ENCODE results near the gene ONECUT1. TPM values are rescaled to one million over a fixed set of nuclear protein-coding genes. Genes with fewer than 3 reads are reported as not detected.

The ONECUT1 gene
- total RNA-seq, 4 donors from 2014 or later: not detected

GRCh38 chr15:52728899-52729298 is 61.2 kb downstream of the ONECUT1 start:
- Histone ChIP-seq H3K27ac (replicated peaks in 1 of 4) (no peak overlapping the region), H3K36me3 (no peaks in the 10 kb centered on the region), H3K4me1 (peaks cover 0 to 14% (median 6%) of the 10 kb centered on the region in 4 donors), H3K4me3 (no peak overlapping the region), H3K27me3 (no peaks in the 10 kb centered on the region), H3K9me3 (no peaks in the 10 kb centered on the region)
- no peak for TF ChIP-seq POLR2A (IDR thresholded peaks at IDR 0.05; ENCODE audit: low read depth)
- no peak for TF ChIP-seq CTCF (IDR thresholded peaks at IDR 0.05)
- TF ChIP-seq EP300 (IDR thresholded peaks at IDR 0.05): no peak
- no peak for TF ChIP-seq POLR2AphosphoS5 (IDR thresholded peaks at IDR 0.05)
- intact Hi-C loops (cut with DNase I): no loop called here
- DNase-seq (ENCODE audit: extremely low spot score): no peak
- WGBS: 22% methylated on average over 2 of the region's 2 CpGs

GRCh38 chr15:52727815-52728214 is 62.3 kb downstream of the ONECUT1 start:
- WGBS: 84% methylated on average over 3 of the region's 3 CpGs
- intact Hi-C loops (cut with DNase I): no loop called here

GRCh38 chr15:52726195-52726594 is 63.9 kb downstream of the ONECUT1 start:
- Histone ChIP-seq H3K27ac (replicated peaks in 1 of 4) (no peak overlapping the region), H3K4me3 (no peak overlapping the region), H3K9me3 (no peaks in the 10 kb centered on the region), H3K27me3 (no peaks in the 10 kb centered on the region), H3K4me1 (peaks cover 0 to 8% (median 0%) of the 10 kb centered on the region in 4 donors), H3K36me3 (no peaks in the 10 kb centered on the region)
- intact Hi-C loops (cut with DNase I): no loop called here
- DNase-seq (ENCODE audit: extremely low spot score): no peak
- WGBS: 92% methylated on average over 2 of the region's 2 CpGs
- TF ChIP-seq POLR2A (IDR thresholded peaks at IDR 0.05; ENCODE audit: low read depth) (no peak), EP300 (IDR thresholded peaks at IDR 0.05) (no peak), POLR2AphosphoS5 (IDR thresholded peaks at IDR 0.05) (no peak), CTCF (IDR thresholded peaks at IDR 0.05) (no peak)

More at GRCh38 chr15:52727815-52728214, 62.3 kb downstream of the ONECUT1 start:
- H3K36me3 ChIP-seq: no peaks in the 10 kb centered on the region
- H3K9me3 ChIP-seq: no peaks in the 10 kb centered on the region
- H3K4me1 ChIP-seq: peaks cover 0 to 8% (median 2%) of the 10 kb centered on the region in 4 donors
- DNase-seq (ENCODE audit: extremely low spot score): no peak
- no peak overlapping the region for H3K4me3 ChIP-seq
- TF ChIP-seq EP300 (IDR thresholded peaks at IDR 0.05) (no peak), POLR2A (IDR thresholded peaks at IDR 0.05; ENCODE audit: low read depth) (no peak), POLR2AphosphoS5 (IDR thresholded peaks at IDR 0.05) (no peak), CTCF (IDR thresholded peaks at IDR 0.05) (no peak)
- no peaks in the 10 kb centered on the region for H3K27me3 ChIP-seq
- no peak overlapping the region for H3K27ac ChIP-seq (replicated peaks in 1 of 4)

GRCh38 chr15:52718551-52718950 is 71.6 kb downstream of the ONECUT1 start:
- Histone ChIP-seq H3K4me1 (no peaks in the 10 kb centered on the region), H3K36me3 (no peaks in the 10 kb centered on the region), H3K4me3 (no peak overlapping the region), H3K27me3 (no peaks in the 10 kb centered on the region), H3K9me3 (no peaks in the 10 kb centered on the region), H3K27ac (replicated peaks in 1 of 4) (no peak overlapping the region)
- intact Hi-C loops (cut with DNase I): no loop called here
- TF ChIP-seq EP300 (IDR thresholded peaks at IDR 0.05) (no peak), CTCF (IDR thresholded peaks at IDR 0.05) (no peak), POLR2A (IDR thresholded peaks at IDR 0.05; ENCODE audit: low read depth) (no peak), POLR2AphosphoS5 (IDR thresholded peaks at IDR 0.05) (no peak)
- WGBS: 83% methylated on average over 2 of the region's 2 CpGs
- DNase-seq (ENCODE audit: extremely low spot score): no peak

- 93% methylated on average over 6 of the region's 6 CpGs for WGBS
- Histone ChIP-seq H3K27me3 (no peaks in the 10 kb centered on the region), H3K4me1 (no peaks in the 10 kb centered on the region), H3K4me3 (no peak overlapping the region), H3K27ac (replicated peaks in 1 of 4) (no peak overlapping the region), H3K36me3 (no peaks in the 10 kb centered on the region), H3K9me3 (no peaks in the 10 kb centered on the region)
- TF ChIP-seq CTCF (IDR thresholded peaks at IDR 0.05): no peak
- TF ChIP-seq EP300 (IDR thresholded peaks at IDR 0.05): no peak
- no peak for TF ChIP-seq POLR2AphosphoS5 (IDR thresholded peaks at IDR 0.05)
- no peak for TF ChIP-seq POLR2A (IDR thresholded peaks at IDR 0.05; ENCODE audit: low read depth)
- intact Hi-C loops (cut with DNase I): no loop called here
- peak; percentile 64 for DNase-seq (ENCODE audit: extremely low spot score)
Measured at GRCh38 chr15:52717924-52718323, 72.2 kb downstream of the ONECUT1 start.

Measured in esophagus muscularis mucosa (tissue), 4 donors.